Activated CD8-positive, alpha-beta T cell treated with anti-CD3 and anti-CD28 coated beads for 36 hours (primary cell): ENCODE data around the gene PKD1. TPM values are rescaled to one million over a fixed set of nuclear protein-coding genes. Genes with fewer than 3 reads are reported as not detected.
"Not testable (repeated sequence)": the region's sequence is repeated elsewhere in the genome, so short reads cannot be mapped to it uniquely, and the experiment has no call there.

Experiments used
- ATAC-seq: fragments of 200-7000 bp; cut with Tn5 transposase; one replicate; pipeline ENCODE4 v1.10.0; 2021; ENCODE audit warnings: mild to moderate bottlenecking, moderate library complexity
- CTCF ChIA-PET: fragments of 350-600 bp; sonication (Branson Sonifier 250); formaldehyde crosslinking; loops from one replicate; lab custom pipeline; 2021; ENCODE audit warnings: antibody characterized with exemption; lab: Charles Lee
- POLR2A ChIA-PET: fragments of 350-600 bp; sonication (Branson Sonifier 250); formaldehyde crosslinking; loops from one replicate; lab custom pipeline; 2021; ENCODE audit warnings: antibody characterized with exemption; lab: Charles Lee
- DNase-seq: peaks from one replicate; pipeline ENCODE4 v3.0.0-alpha.2; 2020
- H3K27ac Mint-ChIP-seq: one replicate; pipeline ENCODE4 v1.8.0; 2021; ENCODE audit warnings: mild to moderate bottlenecking, mixed read lengths
- H3K27me3 Mint-ChIP-seq: one replicate; pipeline ENCODE4 v1.8.0; 2021; ENCODE audit warnings: mixed read lengths
- H3K36me3 Mint-ChIP-seq: one replicate; pipeline ENCODE4 v1.8.0; 2021; ENCODE audit warnings: low read depth, mixed read lengths
- H3K4me1 Mint-ChIP-seq: one replicate; pipeline ENCODE4 v1.8.0; 2021; ENCODE audit warnings: low read depth, mixed read lengths
- H3K4me3 Mint-ChIP-seq: one replicate; pipeline ENCODE4 v1.8.0; 2021; ENCODE audit warnings: mild to moderate bottlenecking, moderate library complexity, mixed read lengths
- H3K9me3 Mint-ChIP-seq: one replicate; pipeline ENCODE4 v1.8.0; 2021; ENCODE audit warnings: mixed read lengths
- intact Hi-C: fragments of 100-400 bp; cut with micrococcal nuclease; formaldehyde crosslinking; loops from one replicate; pipeline ENCODE4 v1.10.0; 2022
- total RNA-seq, 2 experiments: library from RNA; stranded (reverse); gene quantifications; one replicate each; pipeline ENCODE4 v1.2.3, GENCODE V29; 2021

PKD1 gene
- total RNA-seq, 2 experiments from 2014 or later: 74.7 to 85.1 TPM

- H3K9me3 Mint-ChIP-seq, H3K27me3 Mint-ChIP-seq, POLR2A ChIA-PET, ATAC-seq, H3K4me1 Mint-ChIP-seq, intact Hi-C loops, CTCF ChIA-PET, H3K36me3 Mint-ChIP-seq, H3K4me3 Mint-ChIP-seq, DNase-seq, H3K27ac Mint-ChIP-seq: not testable (repeated sequence)
Measured at GRCh38 chr16:2112539-2113106, 23.1 kb downstream of the PKD1 start.

GRCh38 chr16:2111412-2112335, 24.0 kb downstream of the PKD1 start:
- H3K36me3 Mint-ChIP-seq, intact Hi-C loops, H3K9me3 Mint-ChIP-seq, DNase-seq, H3K27me3 Mint-ChIP-seq, H3K4me1 Mint-ChIP-seq, POLR2A ChIA-PET, ATAC-seq, H3K4me3 Mint-ChIP-seq, H3K27ac Mint-ChIP-seq, CTCF ChIA-PET: not testable (repeated sequence)

- H3K27me3 Mint-ChIP-seq, H3K36me3 Mint-ChIP-seq, H3K4me1 Mint-ChIP-seq, POLR2A ChIA-PET, H3K4me3 Mint-ChIP-seq, CTCF ChIA-PET, DNase-seq, H3K9me3 Mint-ChIP-seq, H3K27ac Mint-ChIP-seq, intact Hi-C loops, ATAC-seq: not testable (repeated sequence)
Measured at GRCh38 chr16:2111009-2111353, 24.7 kb downstream of the PKD1 start.

- POLR2A ChIA-PET, CTCF ChIA-PET, H3K9me3 Mint-ChIP-seq: not testable (repeated sequence)
Measured at GRCh38 chr16:2110332-2111008, 25.2 kb downstream of the PKD1 start.

GRCh38 chr16:2109872-2110271, 25.8 kb downstream of the PKD1 start:
- H3K9me3 Mint-ChIP-seq, H3K4me3 Mint-ChIP-seq, ATAC-seq, CTCF ChIA-PET, POLR2A ChIA-PET, H3K27ac Mint-ChIP-seq, H3K27me3 Mint-ChIP-seq, DNase-seq, H3K36me3 Mint-ChIP-seq, H3K4me1 Mint-ChIP-seq, intact Hi-C loops: not testable (repeated sequence)

More at GRCh38 chr16:2110332-2111008, 25.2 kb downstream of the PKD1 start:
- H3K27ac Mint-ChIP-seq, H3K36me3 Mint-ChIP-seq, ATAC-seq, H3K4me1 Mint-ChIP-seq, DNase-seq, intact Hi-C loops, H3K4me3 Mint-ChIP-seq, H3K27me3 Mint-ChIP-seq: not testable (repeated sequence)

GRCh38 chr16:2109271-2109580, 26.5 kb downstream of the PKD1 start:
- H3K27me3 Mint-ChIP-seq, H3K4me3 Mint-ChIP-seq, CTCF ChIA-PET, H3K9me3 Mint-ChIP-seq, H3K4me1 Mint-ChIP-seq, H3K36me3 Mint-ChIP-seq, DNase-seq, intact Hi-C loops, H3K27ac Mint-ChIP-seq, ATAC-seq, POLR2A ChIA-PET: not testable (repeated sequence)

GRCh38 chr16:2108446-2109270, 27.0 kb downstream of the PKD1 start:
- intact Hi-C loops, H3K9me3 Mint-ChIP-seq, H3K4me1 Mint-ChIP-seq, ATAC-seq, DNase-seq, H3K27ac Mint-ChIP-seq, CTCF ChIA-PET, POLR2A ChIA-PET, H3K36me3 Mint-ChIP-seq, H3K27me3 Mint-ChIP-seq, H3K4me3 Mint-ChIP-seq: not testable (repeated sequence)

- DNase-seq, intact Hi-C loops, POLR2A ChIA-PET, H3K4me1 Mint-ChIP-seq, H3K27me3 Mint-ChIP-seq, CTCF ChIA-PET, ATAC-seq, H3K27ac Mint-ChIP-seq, H3K36me3 Mint-ChIP-seq, H3K4me3 Mint-ChIP-seq, H3K9me3 Mint-ChIP-seq: not testable (repeated sequence)
Measured at GRCh38 chr16:2107791-2108125, 27.9 kb downstream of the PKD1 start.

GRCh38 chr16:2107121-2107790, 28.4 kb downstream of the PKD1 start:
- ATAC-seq, POLR2A ChIA-PET: not testable (repeated sequence)

GRCh38 chr16:2106211-2106610, 29.5 kb downstream of the PKD1 start:
- intact Hi-C loops, H3K27ac Mint-ChIP-seq, ATAC-seq, H3K4me1 Mint-ChIP-seq, H3K27me3 Mint-ChIP-seq, CTCF ChIA-PET, DNase-seq, POLR2A ChIA-PET, H3K9me3 Mint-ChIP-seq, H3K36me3 Mint-ChIP-seq, H3K4me3 Mint-ChIP-seq: not testable (repeated sequence)

More at GRCh38 chr16:2107121-2107790, 28.4 kb downstream of the PKD1 start:
- H3K27me3 Mint-ChIP-seq, CTCF ChIA-PET, H3K4me1 Mint-ChIP-seq, intact Hi-C loops, DNase-seq, H3K36me3 Mint-ChIP-seq, H3K4me3 Mint-ChIP-seq, H3K9me3 Mint-ChIP-seq, H3K27ac Mint-ChIP-seq: not testable (repeated sequence)

- H3K27me3 Mint-ChIP-seq, H3K36me3 Mint-ChIP-seq, intact Hi-C loops, H3K9me3 Mint-ChIP-seq, POLR2A ChIA-PET, H3K27ac Mint-ChIP-seq, H3K4me3 Mint-ChIP-seq, CTCF ChIA-PET, H3K4me1 Mint-ChIP-seq, DNase-seq, ATAC-seq: not testable (repeated sequence)
Measured at GRCh38 chr16:2105769-2106168, 29.9 kb downstream of the PKD1 start.
